HG02885 (cell line): Measurements from ENCODE around the gene VAV2.

Experiments used
- ATAC-seq: cut with Tn5 transposase; IDR thresholded peaks from one replicate; pipeline ENCODE4 v1.9.1; 2021; ENCODE audit warnings: mild to moderate bottlenecking; ENCODE audit not compliant: unreplicated experiment, poor library complexity

The VAV2 gene

GRCh38 chr9:133942206-133942975 is 49.7 kb downstream of the VAV2 start:
- ATAC-seq: no peak

- ATAC-seq: no peak
These were observed 52.3 kb downstream of the VAV2 start for GRCh38 chr9:133939845-133940244.

GRCh38 chr9:133939171-133939785 is 52.8 kb downstream of the VAV2 start:
- no peak for ATAC-seq

- ATAC-seq: no peak
These were observed 53.4 kb downstream of the VAV2 start for GRCh38 chr9:133938753-133939152.

- ATAC-seq: no peak
These were observed 54.0 kb downstream of the VAV2 start for GRCh38 chr9:133938086-133938485.

- no peak for ATAC-seq
These were observed 55.0 kb downstream of the VAV2 start for GRCh38 chr9:133937120-133937519.

GRCh38 chr9:133935328-133936005 is 56.7 kb downstream of the VAV2 start:
- no peak for ATAC-seq

GRCh38 chr9:133934482-133935232 is 57.5 kb downstream of the VAV2 start:
- ATAC-seq: no peak

- no peak for ATAC-seq
These were observed 58.6 kb downstream of the VAV2 start for GRCh38 chr9:133933426-133934026.

GRCh38 chr9:133932633-133933032 is 59.5 kb downstream of the VAV2 start:
- no peak for ATAC-seq

GRCh38 chr9:133932181-133932580 is 59.9 kb downstream of the VAV2 start:
- ATAC-seq: no peak

GRCh38 chr9:133930682-133931485 is 61.2 kb downstream of the VAV2 start:
- no peak for ATAC-seq

- no peak for ATAC-seq
These were observed 62.0 kb downstream of the VAV2 start for GRCh38 chr9:133930046-133930681.

GRCh38 chr9:133929599-133929998 is 62.5 kb downstream of the VAV2 start:
- ATAC-seq: no peak

- no peak for ATAC-seq
These were observed 63.8 kb downstream of the VAV2 start for GRCh38 chr9:133928248-133928764.

- no peak for ATAC-seq
These were observed 65.1 kb downstream of the VAV2 start for GRCh38 chr9:133927041-133927440.

- no peak for ATAC-seq
These were observed 65.8 kb downstream of the VAV2 start for GRCh38 chr9:133926165-133926856.

- ATAC-seq: no peak
These were observed 67.7 kb downstream of the VAV2 start for GRCh38 chr9:133924453-133924852.
